GM13976 (cell line): ENCODE results near the gene AMOTL2.

Source experiments
- DNase-seq: peaks from one replicate; pipeline ENCODE4 v3.0.0; 2012; ENCODE audit warnings: low spot score
- in situ Hi-C: fragments of 300-500 bp; cut with MboI; formaldehyde crosslinking; loops from one replicate; pipeline ENCODE4 v1.12.0; 2022; ENCODE audit warnings: low sequenced_read_pairs, mixed read lengths, inconsistent platforms; ENCODE audit not compliant: unreplicated experiment
- TF ChIP-seq, protein P1 (sequence below): IDR thresholded peaks from 2 replicates; pipeline ENCODE4 v1.5.1; 2012; ENCODE audit warnings: borderline replicate concordance, mild to moderate bottlenecking; ENCODE audit not compliant: insufficient read depth; ENCODE audit errors: extremely low read depth, missing control alignments, control extremely low read depth

The AMOTL2 gene

DNA sequence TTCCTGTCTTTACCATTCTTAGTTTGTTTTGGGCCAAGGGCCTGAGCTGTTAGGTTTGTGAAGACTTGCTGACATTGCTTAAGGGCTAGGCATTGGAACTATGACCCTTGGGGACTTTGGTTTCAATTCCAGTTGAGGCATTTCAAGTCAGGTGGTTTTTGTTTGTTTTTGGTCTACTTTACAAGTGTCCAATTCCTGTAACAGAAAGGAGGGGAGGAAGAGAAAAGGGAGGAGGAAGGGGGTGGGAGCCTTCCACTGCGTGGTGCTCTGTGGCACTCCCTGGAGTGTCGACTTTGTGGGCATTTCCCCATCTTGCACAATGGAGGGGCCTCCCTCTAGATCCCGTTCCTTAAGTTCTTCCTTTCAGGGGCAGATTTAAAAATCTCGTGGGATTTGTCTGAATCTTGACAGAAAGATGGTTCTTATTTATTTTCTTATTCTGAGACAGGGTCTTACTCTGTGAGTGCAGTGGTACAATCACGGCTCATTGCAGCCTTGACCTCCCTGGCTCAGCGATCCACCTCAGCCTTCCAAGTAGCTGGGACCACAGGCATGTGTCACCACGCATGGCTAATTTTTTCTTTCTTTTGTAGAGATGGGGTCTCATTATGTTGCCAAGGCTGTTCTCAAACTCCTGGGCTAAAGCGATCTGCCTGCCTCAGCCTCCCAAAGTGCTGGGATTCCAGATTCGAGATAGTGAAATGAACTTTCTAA is 64.1 kb downstream of the AMOTL2 start:
- TF ChIP-seq, protein P1, sequence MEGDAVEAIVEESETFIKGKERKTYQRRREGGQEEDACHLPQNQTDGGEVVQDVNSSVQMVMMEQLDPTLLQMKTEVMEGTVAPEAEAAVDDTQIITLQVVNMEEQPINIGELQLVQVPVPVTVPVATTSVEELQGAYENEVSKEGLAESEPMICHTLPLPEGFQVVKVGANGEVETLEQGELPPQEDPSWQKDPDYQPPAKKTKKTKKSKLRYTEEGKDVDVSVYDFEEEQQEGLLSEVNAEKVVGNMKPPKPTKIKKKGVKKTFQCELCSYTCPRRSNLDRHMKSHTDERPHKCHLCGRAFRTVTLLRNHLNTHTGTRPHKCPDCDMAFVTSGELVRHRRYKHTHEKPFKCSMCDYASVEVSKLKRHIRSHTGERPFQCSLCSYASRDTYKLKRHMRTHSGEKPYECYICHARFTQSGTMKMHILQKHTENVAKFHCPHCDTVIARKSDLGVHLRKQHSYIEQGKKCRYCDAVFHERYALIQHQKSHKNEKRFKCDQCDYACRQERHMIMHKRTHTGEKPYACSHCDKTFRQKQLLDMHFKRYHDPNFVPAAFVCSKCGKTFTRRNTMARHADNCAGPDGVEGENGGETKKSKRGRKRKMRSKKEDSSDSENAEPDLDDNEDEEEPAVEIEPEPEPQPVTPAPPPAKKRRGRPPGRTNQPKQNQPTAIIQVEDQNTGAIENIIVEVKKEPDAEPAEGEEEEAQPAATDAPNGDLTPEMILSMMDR, result no peak
- in situ Hi-C loops, result loop anchor here (5.0 to 10.0 kb wide), 2 partner anchors 95 to 167 kb away; no protein-coding TSS in a partner anchor

DNA sequence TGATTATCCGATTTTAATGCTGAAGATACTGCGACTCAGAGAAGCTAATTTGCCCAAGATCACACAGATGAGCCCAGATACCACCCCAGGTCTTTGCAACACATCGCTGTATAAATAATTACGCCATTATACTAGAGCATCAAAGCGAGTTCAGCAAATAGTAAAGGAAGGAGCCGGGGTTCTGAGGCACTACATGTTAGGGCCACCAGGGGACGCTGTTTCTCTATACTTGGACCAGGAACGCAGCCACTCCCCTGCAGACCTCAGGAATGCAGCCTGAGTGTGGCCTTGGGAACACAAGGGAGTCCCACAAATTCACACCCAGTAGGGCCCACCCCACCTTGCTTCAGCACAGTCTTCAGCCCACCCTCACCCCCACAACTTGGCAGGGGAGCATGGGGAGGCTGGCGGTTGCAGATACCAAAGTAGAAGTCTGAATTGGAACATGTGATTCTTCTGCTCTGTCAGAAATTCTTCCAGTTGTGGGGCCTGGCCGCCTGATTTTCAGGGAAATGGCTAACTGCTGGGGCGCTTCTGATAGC is 65.8 kb downstream of the AMOTL2 start:
- TF ChIP-seq, protein P1, result peak; percentile 95
- in situ Hi-C loops, result loop anchor here (5.0 to 10.0 kb wide), 2 partner anchors 94 to 169 kb away; no protein-coding TSS in a partner anchor
- DNase-seq, result peak; percentile 78

More for the DNA sequence above, 64.1 kb downstream of the AMOTL2 start:
- no peak for DNase-seq

DNA sequence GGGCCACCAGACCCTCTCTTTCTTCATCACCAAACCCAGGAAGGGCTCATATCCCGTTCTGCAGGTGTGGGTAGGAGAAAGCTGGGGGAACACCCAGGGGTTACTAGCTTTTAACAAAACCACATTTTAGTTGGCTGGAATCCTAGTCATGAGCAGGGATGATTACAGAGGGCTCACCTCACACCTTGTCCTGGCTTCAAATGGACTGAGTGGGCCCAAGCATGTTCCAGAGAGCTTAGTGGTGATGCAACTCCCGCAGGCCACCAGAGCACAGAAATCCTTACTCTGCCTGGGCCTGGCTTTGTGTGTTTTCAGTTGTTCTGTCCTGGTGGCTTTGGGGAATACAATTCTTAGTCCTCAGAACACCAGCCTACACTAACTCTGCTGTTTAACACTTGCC is 66.8 kb downstream of the AMOTL2 start:
- TF ChIP-seq, protein P1, result no peak
- DNase-seq, result no peak
- in situ Hi-C loops, result loop anchor here (5.0 to 10.0 kb wide), 2 partner anchors 93 to 170 kb away; no protein-coding TSS in a partner anchor

DNA sequence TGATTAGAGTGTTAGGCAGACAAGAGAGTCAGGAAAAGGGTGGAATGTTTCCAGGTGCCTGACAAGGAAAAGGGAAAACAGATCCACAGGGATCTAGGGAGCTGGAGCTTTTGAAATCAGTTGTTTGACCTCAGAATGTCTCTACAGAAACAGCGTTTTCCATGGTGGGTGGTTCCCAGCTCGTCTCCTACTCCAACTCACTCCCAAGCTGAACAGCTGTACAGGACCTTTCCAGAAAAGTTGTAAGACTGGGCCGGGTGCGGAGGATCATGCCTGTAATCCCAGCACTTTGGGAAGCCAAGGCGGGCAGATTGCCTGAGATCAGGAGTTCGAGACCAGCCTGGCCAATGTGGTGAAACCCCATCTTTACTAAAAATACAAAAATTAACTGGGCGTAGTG is 67.9 kb downstream of the AMOTL2 start:
- in situ Hi-C loops, result loop anchor here (5.0 to 10.0 kb wide), 2 partner anchors 92 to 171 kb away; no protein-coding TSS in a partner anchor

More for the DNA sequence above, 67.9 kb downstream of the AMOTL2 start:
- no peak for DNase-seq
- TF ChIP-seq, protein P1, result no peak
